Muscle of back (tissue), 11 donors: ENCODE data around the gene ZNF324B. TPM values are rescaled to one million over a fixed set of nuclear protein-coding genes. Genes with fewer than 3 reads are reported as not detected.
"Not testable (repeated sequence)": the region's sequence is repeated elsewhere in the genome, so short reads cannot be mapped to it uniquely, and the experiment has no call there.

Source experiments
- DNase-seq, 3 donors: peaks; one replicate each; pipeline versions ENCODE4 v3.0.0 to v3.0.0-alpha.2; 2013
- polyA plus RNA-seq, 10 donors: library from polyadenylated mRNA; unstranded; fragments of 120-200 nt; gene quantifications; one replicate each; pipeline ENCODE4 v1.2.1, GENCODE V29; 2013; ENCODE audit not compliant: insufficient read length in 10 of 10

The ZNF324B gene
- polyA plus RNA-seq, 10 donors, result 2.3 to 4.2 (median 3.4) TPM

GRCh38 chr19:58479303-58479702 is 27.9 kb downstream of the ZNF324B start:
- no peak for DNase-seq

GRCh38 chr19:58479736-58480480 is 28.5 kb downstream of the ZNF324B start:
- no peak for DNase-seq

- DNase-seq, result no peak
These were observed 29.0 kb downstream of the ZNF324B start for GRCh38 chr19:58480481-58480830.

GRCh38 chr19:58480831-58481230 is 29.4 kb downstream of the ZNF324B start:
- no peak for DNase-seq

GRCh38 chr19:58482372-58482771 is 30.9 kb downstream of the ZNF324B start:
- DNase-seq, result no peak

- DNase-seq, result no peak
These were observed 32.4 kb downstream of the ZNF324B start for GRCh38 chr19:58483776-58484175.

GRCh38 chr19:58484349-58484748 is 32.9 kb downstream of the ZNF324B start:
- not testable (repeated sequence) for DNase-seq

GRCh38 chr19:58491393-58491792 is 40.0 kb downstream of the ZNF324B start:
- DNase-seq, result no peak

GRCh38 chr19:58492265-58492664 is 40.8 kb downstream of the ZNF324B start:
- DNase-seq, result no peak

GRCh38 chr19:58497634-58498170 is 46.3 kb downstream of the ZNF324B start:
- no peak for DNase-seq

- DNase-seq, result no peak
These were observed 47.0 kb downstream of the ZNF324B start for GRCh38 chr19:58498316-58499020.

- peak; percentile 96 to 99 (median 97) for DNase-seq
These were observed 47.9 kb downstream of the ZNF324B start for GRCh38 chr19:58499021-58499927.

GRCh38 chr19:58500242-58500641 is 48.8 kb downstream of the ZNF324B start:
- no peak for DNase-seq

Other genes with a start within 250 kb of the ZNF324B start
- 10 to 100 TPM; 11.1 to 20.5 (median 16.9) TPM for gene ZNF544, start 222.7 kb upstream of the ZNF324B start, polyA plus RNA-seq
- 1 to 10 TPM; 4.0 to 6.7 (median 5.3) TPM for gene ZNF8, start 172.7 kb upstream of the ZNF324B start, polyA plus RNA-seq
- gene ERVK3-1, start 146.2 kb upstream of the ZNF324B start, polyA plus RNA-seq, result 10 to 100 TPM; 23.7 to 34.9 (median 30.5) TPM
- gene ZSCAN22, start 124.6 kb upstream of the ZNF324B start, polyA plus RNA-seq, result 1 to 10 TPM; 2.7 to 3.4 (median 2.9) TPM
- gene A1BG, start 98.1 kb upstream of the ZNF324B start, polyA plus RNA-seq, result 1 to 10 TPM; 1.1 to 7.3 (median 3.2) TPM
- 1 to 10 TPM; 1.8 to 3.5 (median 2.1) TPM for gene ZNF497, start 88.9 kb upstream of the ZNF324B start, polyA plus RNA-seq
- gene ZNF837, start 70.6 kb upstream of the ZNF324B start, polyA plus RNA-seq, result 1 to 10 TPM in 7 of 10 donors, under 1 TPM in 3; 0.36 to 2.7 (median 1.3) TPM
- gene RPS5, start 64.4 kb upstream of the ZNF324B start, polyA plus RNA-seq, result 1,000 to 10,000 TPM; 1,378 to 1,791 (median 1,640) TPM
- gene RNF225, start 56.0 kb upstream of the ZNF324B start, polyA plus RNA-seq, result under 1 TPM in 1 of 10 donors, not detected in 9; 0.17 TPM
- gene ZNF584, start 43.0 kb upstream of the ZNF324B start, polyA plus RNA-seq, result 1 to 10 TPM; 4.5 to 7.6 (median 5.7) TPM
- 1 to 10 TPM; 3.8 to 5.6 (median 5.0) TPM for gene ZNF132, start 11.5 kb upstream of the ZNF324B start, polyA plus RNA-seq
- 1 to 10 TPM; 3.3 to 6.4 (median 5.0) TPM for gene ZNF324, start 15.5 kb downstream of the ZNF324B start, polyA plus RNA-seq
- gene ZNF446, start 24.7 kb downstream of the ZNF324B start, polyA plus RNA-seq, result 1 to 10 TPM; 5.2 to 9.3 (median 6.4) TPM
- 1 to 10 TPM; 2.4 to 5.5 (median 3.9) TPM for gene SLC27A5, start 60.4 kb downstream of the ZNF324B start, polyA plus RNA-seq
- 10 to 100 TPM in 3 of 10 donors, 1 to 10 TPM in 7; 6.3 to 11.2 (median 7.9) TPM for gene ZBTB45, start 68.2 kb downstream of the ZNF324B start, polyA plus RNA-seq
- gene TRIM28, start 92.4 kb downstream of the ZNF324B start, polyA plus RNA-seq, result 100 to 1,000 TPM; 277 to 491 (median 336) TPM
- 10 to 100 TPM; 63.5 to 82.8 (median 72.7) TPM for gene CHMP2A, start 103.5 kb downstream of the ZNF324B start, polyA plus RNA-seq
- gene UBE2M, start 107.0 kb downstream of the ZNF324B start, polyA plus RNA-seq, result 10 to 100 TPM; 58.0 to 70.4 (median 65.5) TPM
- 10 to 100 TPM in 8 of 10 donors, 1 to 10 TPM in 2; 9.6 to 25.7 (median 14.2) TPM for gene MZF1, start 121.7 kb downstream of the ZNF324B start, polyA plus RNA-seq